Measurements from ENCODE around the gene HOXD12.

The HOXD12 gene

GRCh38 chr2:176140513-176141317 is 41.1 kb downstream of the HOXD12 start:
- no peaks in the 10 kb centered on the region for H3K36me3 ChIP-seq (ENCODE audit: insufficient read depth, low read length)

GRCh38 chr2:176142281-176142680 is 42.7 kb downstream of the HOXD12 start:
- no peaks in the 10 kb centered on the region for H4K20me1 ChIP-seq (ENCODE audit: insufficient read depth, low read length)
- no peak overlapping the region for H2AFZ ChIP-seq (ENCODE audit: low read length)
- H3K4me3 ChIP-seq (ENCODE audit: low read depth, low read length, poor library complexity, severe bottlenecking) = no peak overlapping the region
- no peaks in the 10 kb centered on the region for H3K9me2 ChIP-seq (ENCODE audit: low read depth, low read length)
- no peaks in the 10 kb centered on the region for H3K36me3 ChIP-seq (ENCODE audit: insufficient read depth, low read length)
- H3K79me2 ChIP-seq (ENCODE audit: insufficient read depth, low read length) = no peaks in the 10 kb centered on the region
- H3K4me2 ChIP-seq (ENCODE audit: low read length) = no peak overlapping the region
- H3K27ac ChIP-seq (ENCODE audit: low read depth, low read length, poor library complexity, severe bottlenecking) = no peak overlapping the region
- H3K9me3 ChIP-seq (ENCODE audit: low read length) = no peaks in the 10 kb centered on the region
- no peaks in the 10 kb centered on the region for H3F3A ChIP-seq (ENCODE audit: insufficient read depth, low read length)
- H3K4me1 ChIP-seq (ENCODE audit: insufficient read depth, low read length, severe bottlenecking) = peaks cover 5% of the 10 kb centered on the region
- H3K9ac ChIP-seq (ENCODE audit: low read length) = no peak overlapping the region
- TF ChIP-seq CTCF (IDR thresholded peaks at IDR 0.05; ENCODE audit: low read length) (no peak), EZH2 (IDR thresholded peaks at IDR 0.05; ENCODE audit: borderline replicate concordance, low read length) (no peak)
- H3K27me3 ChIP-seq (ENCODE audit: insufficient read depth, low read length) = 0 out of 2 replicates have a peak, but pooled peaks cover 3% of the 10 kb centered on the region

More at GRCh38 chr2:176140513-176141317, 41.1 kb downstream of the HOXD12 start:
- H3K4me2 ChIP-seq (ENCODE audit: low read length) = peak overlapping the region; percentile 69
- peak overlapping the region; percentile 65; the same call in 1 of the 2 replicates for H3K9ac ChIP-seq (ENCODE audit: low read length)
- H3F3A ChIP-seq (ENCODE audit: insufficient read depth, low read length) = no peaks in the 10 kb centered on the region
- 0 out of 2 replicates have a peak, but pooled peaks cover under 1% of the 10 kb centered on the region for H3K27me3 ChIP-seq (ENCODE audit: insufficient read depth, low read length)
- no peak overlapping the region for H3K27ac ChIP-seq (ENCODE audit: low read depth, low read length, poor library complexity, severe bottlenecking)
- TF ChIP-seq CTCF (IDR thresholded peaks at IDR 0.05; ENCODE audit: low read length) (peak; percentile 94), EZH2 (IDR thresholded peaks at IDR 0.05; ENCODE audit: borderline replicate concordance, low read length) (no peak)
- H2AFZ ChIP-seq (ENCODE audit: low read length) = peak overlapping the region; percentile 84; the same call in 1 of the 2 replicates
- no peaks in the 10 kb centered on the region for H3K9me2 ChIP-seq (ENCODE audit: low read depth, low read length)
- H4K20me1 ChIP-seq (ENCODE audit: insufficient read depth, low read length) = no peaks in the 10 kb centered on the region
- H3K79me2 ChIP-seq (ENCODE audit: insufficient read depth, low read length) = no peaks in the 10 kb centered on the region
- peaks cover 5% of the 10 kb centered on the region for H3K4me1 ChIP-seq (ENCODE audit: insufficient read depth, low read length, severe bottlenecking)
- no peaks in the 10 kb centered on the region for H3K9me3 ChIP-seq (ENCODE audit: low read length)
- H3K4me3 ChIP-seq (ENCODE audit: low read depth, low read length, poor library complexity, severe bottlenecking) = peak overlapping the region; percentile 60

GRCh38 chr2:176145085-176145969 is 45.7 kb downstream of the HOXD12 start:
- Histone ChIP-seq H3K4me3 (ENCODE audit: low read depth, low read length, poor library complexity, severe bottlenecking) (no peak overlapping the region), H3K79me2 (ENCODE audit: insufficient read depth, low read length) (no peaks in the 10 kb centered on the region), H3F3A (ENCODE audit: insufficient read depth, low read length) (no peaks in the 10 kb centered on the region), H3K4me1 (ENCODE audit: insufficient read depth, low read length, severe bottlenecking) (peaks cover under 1% of the 10 kb centered on the region), H3K4me2 (ENCODE audit: low read length) (no peak overlapping the region), H2AFZ (ENCODE audit: low read length) (no peak overlapping the region), H3K36me3 (ENCODE audit: insufficient read depth, low read length) (no peaks in the 10 kb centered on the region), H3K9ac (ENCODE audit: low read length) (no peak overlapping the region), H3K9me2 (ENCODE audit: low read depth, low read length) (no peaks in the 10 kb centered on the region), H4K20me1 (ENCODE audit: insufficient read depth, low read length) (no peaks in the 10 kb centered on the region), H3K9me3 (ENCODE audit: low read length) (no peaks in the 10 kb centered on the region), H3K27me3 (ENCODE audit: insufficient read depth, low read length) (0 out of 2 replicates have a peak, but pooled peaks cover 3% of the 10 kb centered on the region), H3K27ac (ENCODE audit: low read depth, low read length, poor library complexity, severe bottlenecking) (no peak overlapping the region)
- TF ChIP-seq CTCF (IDR thresholded peaks at IDR 0.05; ENCODE audit: low read length) = no peak
- TF ChIP-seq EZH2 (IDR thresholded peaks at IDR 0.05; ENCODE audit: borderline replicate concordance, low read length) = no peak
